Testis (tissue), 2 donors: Measurements from ENCODE around the gene HECTD4.

Experiments used
- CTCF ChIP-seq, 3 experiments: fragments of 450-650 bp in 2 of 3; fragments of 200-600 bp in 1 of 3; sonication (generic) in 1 of 3; IDR thresholded peaks; one replicate each; pipeline ENCODE4 v1.5.1; 2016 to 2019; ENCODE audit warnings: antibody characterized with exemption in 3 of 3, mild to moderate bottlenecking in 2 of 3, moderate library complexity in 1 of 3
- POLR2A ChIP-seq: fragments of 450-650 bp; IDR thresholded peaks from one replicate; pipeline ENCODE4 v1.6.1; 2017; ENCODE audit warnings: antibody characterized with exemption, mild to moderate bottlenecking, moderate library complexity

- no peak for TF ChIP-seq POLR2A
- TF ChIP-seq CTCF (IDR thresholded peaks at IDR 0.05) = no peak
Measured at GRCh38 chr12:112252184-112252583, 130.0 kb downstream of the HECTD4 start.
